Progenitor cell of endocrine pancreas (in vitro differentiated cells): ENCODE measurements around the gene CDC6. TPM values are rescaled to one million over a fixed set of nuclear protein-coding genes. Genes with fewer than 3 reads are reported as not detected.
"Not testable (repeated sequence)": the region's sequence is repeated elsewhere in the genome, so short reads cannot be mapped to it uniquely, and the experiment has no call there.

Source experiments
- DNase-seq: peaks from one replicate; pipeline ENCODE4 v3.0.0; 2021; ENCODE audit warnings: low spot score; ENCODE audit not compliant: unreplicated experiment
- H3K27ac Mint-ChIP-seq: 2 replicates; pipeline ENCODE4 v1.8.0; 2021; ENCODE audit warnings: mild to moderate bottlenecking, moderate library complexity, mixed read lengths
- H3K27me3 Mint-ChIP-seq: 2 replicates; pipeline ENCODE4 v1.8.0; 2021; ENCODE audit warnings: mixed read lengths
- H3K36me3 Mint-ChIP-seq: 2 replicates; pipeline ENCODE4 v1.8.0; 2022; ENCODE audit warnings: mixed read lengths; ENCODE audit not compliant: insufficient read depth
- H3K4me1 Mint-ChIP-seq: 2 replicates; pipeline ENCODE4 v1.8.0; 2021; ENCODE audit warnings: low read depth, mixed read lengths
- H3K4me3 Mint-ChIP-seq: 2 replicates; pipeline ENCODE4 v1.8.0; 2021; ENCODE audit warnings: low read depth, mild to moderate bottlenecking, moderate library complexity, mixed read lengths
- H3K9me3 Mint-ChIP-seq: 2 replicates; pipeline ENCODE4 v1.8.0; 2021; ENCODE audit warnings: low read depth, mixed read lengths
- CTCF ChIP-seq: fragments of 200-600 bp; sonication (generic); IDR thresholded peaks from one replicate; pipeline ENCODE4 v1.5.0; 2021; ENCODE audit warnings: antibody characterized with exemption, mild to moderate bottlenecking; ENCODE audit not compliant: unreplicated experiment
- total RNA-seq: library from RNA; stranded (reverse); gene quantifications from 2 replicates; pipeline ENCODE4 v1.2.1, GENCODE V29; 2021

CDC6 gene
- total RNA-seq, 1 donor from 2014 or later = 35.7 TPM

DNA sequence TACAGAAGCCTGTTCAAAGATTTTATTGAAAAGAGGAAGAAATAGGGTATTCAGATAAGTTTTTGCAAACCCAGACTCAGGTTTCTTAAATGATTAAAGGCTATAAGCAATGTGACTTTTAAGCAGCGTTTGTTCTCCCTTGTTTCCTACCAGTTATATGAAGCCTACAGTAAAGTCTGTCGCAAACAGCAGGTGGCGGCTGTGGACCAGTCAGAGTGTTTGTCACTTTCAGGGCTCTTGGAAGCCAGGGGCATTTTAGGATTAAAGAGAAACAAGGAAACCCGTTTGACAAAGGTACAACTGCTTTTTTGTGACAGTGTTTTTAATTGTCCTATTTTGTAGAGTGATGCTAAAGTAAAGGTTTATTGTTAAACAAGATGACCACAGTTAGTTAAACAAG, 13.6 kb downstream of the CDC6 start:
- peaks cover 7% of the 10 kb centered on the region for H3K36me3 Mint-ChIP-seq
- DNase-seq = no peak
- TF ChIP-seq CTCF = peak; percentile 50
- H3K27ac Mint-ChIP-seq = no peak overlapping the region
- peaks cover 6% of the 10 kb centered on the region for H3K4me1 Mint-ChIP-seq
- no peaks in the 10 kb centered on the region for H3K27me3 Mint-ChIP-seq
- H3K9me3 Mint-ChIP-seq = no peaks in the 10 kb centered on the region
- H3K4me3 Mint-ChIP-seq = no peak overlapping the region

DNA sequence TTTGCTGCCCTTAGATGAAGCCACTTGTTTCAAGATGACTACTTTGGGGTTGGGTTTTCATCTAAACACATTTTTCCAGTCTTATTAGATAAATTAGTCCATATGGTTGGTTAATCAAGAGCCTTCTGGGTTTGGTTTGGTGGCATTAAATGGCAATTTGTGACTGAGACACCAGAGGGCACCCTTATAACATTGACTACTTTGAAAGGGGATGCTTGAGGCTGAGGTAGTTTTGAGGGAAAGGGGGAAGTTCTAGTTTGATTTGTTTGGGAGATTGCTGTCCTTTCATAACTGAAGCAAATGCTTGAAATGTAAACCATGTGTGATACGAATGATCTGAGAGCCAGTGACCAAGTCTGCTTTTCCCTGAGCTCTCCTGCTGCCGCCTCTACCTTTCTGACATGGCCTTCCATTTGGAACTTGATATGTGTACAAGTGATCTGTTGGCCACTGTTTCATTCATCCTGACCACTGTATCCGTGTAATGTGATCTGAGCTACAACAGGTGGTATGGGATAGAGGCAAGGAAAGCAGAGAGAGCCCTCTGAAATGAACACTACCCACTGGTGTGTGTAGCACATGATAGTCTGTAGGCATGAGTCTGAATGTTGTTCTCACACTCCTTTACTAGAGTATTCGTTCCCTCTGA, 15.5 kb downstream of the CDC6 start:
- TF ChIP-seq CTCF = peak; percentile 71
- no peaks in the 10 kb centered on the region for H3K9me3 Mint-ChIP-seq
- peak overlapping the region; percentile 19 for H3K27ac Mint-ChIP-seq
- no peak overlapping the region for H3K4me3 Mint-ChIP-seq
- H3K36me3 Mint-ChIP-seq = peaks cover 5% of the 10 kb centered on the region
- peaks cover 6% of the 10 kb centered on the region for H3K4me1 Mint-ChIP-seq
- no peaks in the 10 kb centered on the region for H3K27me3 Mint-ChIP-seq
- DNase-seq = no peak

DNA sequence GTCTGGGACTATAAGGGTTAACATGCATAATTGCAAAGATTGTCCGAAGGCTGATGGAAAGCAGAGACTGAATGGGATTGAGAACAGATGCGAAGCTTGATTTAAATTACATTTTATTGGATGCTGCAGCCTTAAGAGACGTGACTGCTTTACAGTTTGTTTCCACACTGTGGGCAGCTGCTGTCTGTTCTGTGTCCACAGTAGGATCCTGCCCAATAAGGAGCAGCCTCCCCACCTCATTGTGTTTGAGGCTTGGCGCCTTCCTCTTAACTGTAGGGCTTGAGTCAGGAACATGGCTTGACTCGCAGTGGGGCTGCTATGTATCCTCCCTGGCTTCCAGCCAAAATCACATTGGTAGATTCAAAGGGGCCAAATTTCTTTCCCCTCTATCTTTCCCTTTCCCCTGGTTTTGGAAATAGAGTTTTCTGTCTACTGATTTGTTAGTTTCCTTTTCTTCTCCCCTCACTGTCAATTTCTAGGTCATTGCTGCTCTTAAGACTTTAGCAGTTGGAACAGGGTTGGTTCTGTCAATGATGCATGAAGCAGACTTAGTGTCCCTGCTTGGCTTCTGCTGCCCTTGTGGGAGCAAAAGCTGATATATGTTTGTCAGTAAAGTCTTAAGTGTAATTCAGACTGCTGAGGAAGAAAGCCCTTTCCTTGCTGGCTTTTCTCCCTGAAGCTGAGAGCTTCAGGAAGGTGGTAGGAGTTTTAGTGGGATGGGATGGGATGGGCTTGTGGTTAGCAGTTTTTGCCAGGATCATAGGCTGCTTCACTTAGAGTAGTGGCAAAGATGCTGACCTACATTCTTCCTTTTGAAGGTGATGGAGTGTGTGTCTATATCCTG, 16.3 kb downstream of the CDC6 start:
- Mint-ChIP-seq H3K36me3 (peaks cover 5% of the 10 kb centered on the region), H3K27me3 (no peaks in the 10 kb centered on the region), H3K4me3 (no peak overlapping the region), H3K27ac (peak overlapping the region; percentile 4), H3K4me1 (peaks cover 6% of the 10 kb centered on the region), H3K9me3 (no peaks in the 10 kb centered on the region)
- no peak for TF ChIP-seq CTCF
- no peak for DNase-seq

DNA sequence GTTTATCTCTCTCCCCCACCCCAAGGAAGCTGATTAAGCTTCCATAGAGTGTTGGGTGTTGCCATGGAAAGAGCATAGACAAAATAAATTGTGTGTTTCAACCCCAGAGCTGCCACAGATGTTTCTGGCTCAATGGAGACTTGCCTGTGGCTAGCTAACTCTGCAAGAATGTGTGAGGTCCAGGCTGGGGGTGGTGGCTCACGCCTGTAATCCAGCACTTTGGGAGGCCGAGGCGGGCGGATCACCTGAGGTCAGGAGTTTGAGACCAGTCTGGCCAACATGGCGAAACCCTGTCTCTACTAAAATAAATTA, 16.8 kb downstream of the CDC6 start:
- H3K36me3 Mint-ChIP-seq, H3K9me3 Mint-ChIP-seq, DNase-seq, H3K4me1 Mint-ChIP-seq, H3K27me3 Mint-ChIP-seq, H3K4me3 Mint-ChIP-seq, H3K27ac Mint-ChIP-seq: not testable (repeated sequence)

GRCh38 chr17:40304866-40305265, 17.2 kb downstream of the CDC6 start:
- H3K4me3 Mint-ChIP-seq, H3K9me3 Mint-ChIP-seq, H3K27me3 Mint-ChIP-seq, H3K27ac Mint-ChIP-seq, DNase-seq, H3K36me3 Mint-ChIP-seq: not testable (repeated sequence)
- peaks cover 13% of the 10 kb centered on the region for H3K4me1 Mint-ChIP-seq

DNA sequence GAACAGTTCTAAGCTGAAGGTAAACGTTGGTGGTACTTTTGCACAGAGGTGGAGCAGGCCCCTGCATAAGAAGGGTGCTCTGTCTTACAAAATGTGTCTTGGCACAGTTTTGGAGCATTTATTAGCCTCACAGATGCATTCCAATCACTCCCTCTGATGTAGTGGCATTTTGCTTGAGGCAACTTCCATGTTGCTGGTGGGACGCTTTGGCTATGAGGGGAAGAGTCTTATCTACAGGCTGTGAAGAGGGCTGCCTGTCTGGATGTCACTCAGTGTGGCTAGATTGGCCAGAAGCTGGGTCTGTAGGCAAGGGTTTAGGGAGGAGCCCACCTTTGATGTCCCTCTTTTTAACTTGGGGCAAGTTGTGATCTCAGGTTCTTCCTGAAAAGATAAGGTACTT, 18.7 kb downstream of the CDC6 start:
- Mint-ChIP-seq H3K9me3 (no peaks in the 10 kb centered on the region), H3K4me3 (peak overlapping the region; percentile 1), H3K27ac (no peak overlapping the region), H3K36me3 (peaks cover 3% of the 10 kb centered on the region), H3K4me1 (peaks cover 28% of the 10 kb centered on the region), H3K27me3 (no peaks in the 10 kb centered on the region)
- no peak for TF ChIP-seq CTCF
- no peak for DNase-seq
